HG03442 (cell line): ENCODE data around the gene SYT17.

Source experiments
- ATAC-seq: cut with Tn5 transposase; IDR thresholded peaks from one replicate; pipeline ENCODE4 v1.9.1; 2021; ENCODE audit warnings: mild to moderate bottlenecking, moderate library complexity; ENCODE audit not compliant: unreplicated experiment

The SYT17 gene

GRCh38 chr16:19213885-19214284 is 45.8 kb downstream of the SYT17 start:
- no peak for ATAC-seq

GRCh38 chr16:19215705-19216104 is 47.7 kb downstream of the SYT17 start:
- ATAC-seq: no peak

- no peak for ATAC-seq
Measured at GRCh38 chr16:19218581-19218980, 50.5 kb downstream of the SYT17 start.

DNA sequence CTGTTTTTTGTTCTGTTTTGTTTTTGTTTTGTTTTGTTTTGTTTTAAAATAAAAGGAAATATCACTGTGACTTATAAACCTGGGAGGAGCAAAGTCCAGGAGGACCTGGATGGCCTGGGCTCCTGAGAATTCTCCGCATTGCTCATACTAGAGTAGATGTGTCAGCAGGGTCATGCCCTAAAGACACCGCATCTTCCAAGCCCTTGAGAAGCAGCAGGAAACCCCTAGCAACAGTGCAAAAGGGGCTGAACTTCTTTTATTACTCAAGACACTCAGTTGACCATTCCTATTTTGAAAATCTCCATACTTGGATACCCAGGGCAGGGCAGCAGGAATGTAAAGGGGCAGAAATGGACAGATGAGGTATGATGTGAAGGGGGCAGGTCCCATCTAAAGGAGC is 51.8 kb downstream of the SYT17 start:
- no peak for ATAC-seq

GRCh38 chr16:19223235-19224170 is 55.5 kb downstream of the SYT17 start:
- no peak for ATAC-seq

GRCh38 chr16:19225651-19226050 is 57.6 kb downstream of the SYT17 start:
- no peak for ATAC-seq

- no peak for ATAC-seq
Measured at GRCh38 chr16:19227643-19228042, 59.6 kb downstream of the SYT17 start.

- ATAC-seq: no peak
Measured at GRCh38 chr16:19228052-19228451, 60.0 kb downstream of the SYT17 start.

- no peak for ATAC-seq
Measured at GRCh38 chr16:19228575-19228974, 60.5 kb downstream of the SYT17 start.

- ATAC-seq: no peak
Measured at GRCh38 chr16:19230575-19230974, 62.5 kb downstream of the SYT17 start.

GRCh38 chr16:19231881-19232280 is 63.8 kb downstream of the SYT17 start:
- ATAC-seq: no peak

DNA sequence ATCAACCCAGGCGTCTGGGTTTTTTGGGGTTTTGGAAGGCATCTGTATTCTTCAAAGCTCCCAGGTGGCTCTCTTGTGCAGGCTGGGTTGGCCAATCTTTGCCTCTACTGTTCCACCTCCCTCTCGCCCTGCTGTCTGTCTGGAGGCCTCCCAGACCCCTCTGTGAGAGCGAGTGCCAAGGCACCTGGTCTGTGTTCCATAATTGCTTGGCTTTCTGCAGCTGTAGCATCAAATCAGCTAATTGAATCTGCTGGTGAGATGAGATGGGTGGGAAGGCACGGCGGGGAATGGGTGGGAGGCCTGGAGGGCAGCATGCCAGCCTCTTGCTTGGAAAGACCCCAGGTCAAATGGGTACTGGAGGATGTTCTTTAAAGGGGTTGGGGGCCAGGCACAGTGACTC is 64.9 kb downstream of the SYT17 start:
- ATAC-seq: no peak

DNA sequence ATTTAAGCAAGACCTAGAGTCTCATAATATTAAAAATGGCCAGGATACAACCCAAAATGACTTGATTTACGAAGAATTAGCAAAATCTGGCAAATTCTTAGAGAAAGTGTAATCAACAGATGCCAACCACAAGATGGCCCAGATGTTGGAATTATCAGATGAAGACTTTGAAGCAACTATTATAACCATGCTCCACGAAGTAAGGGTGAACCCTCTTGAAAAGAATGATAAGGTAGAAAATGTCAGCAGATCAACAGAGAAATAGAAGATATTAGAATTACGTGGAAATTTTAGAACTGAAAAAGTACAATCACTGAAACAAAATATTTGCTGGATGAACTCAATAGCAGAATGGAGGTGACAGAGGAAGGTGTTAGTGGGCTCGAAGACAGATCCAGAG is 67.4 kb downstream of the SYT17 start:
- no peak for ATAC-seq

DNA sequence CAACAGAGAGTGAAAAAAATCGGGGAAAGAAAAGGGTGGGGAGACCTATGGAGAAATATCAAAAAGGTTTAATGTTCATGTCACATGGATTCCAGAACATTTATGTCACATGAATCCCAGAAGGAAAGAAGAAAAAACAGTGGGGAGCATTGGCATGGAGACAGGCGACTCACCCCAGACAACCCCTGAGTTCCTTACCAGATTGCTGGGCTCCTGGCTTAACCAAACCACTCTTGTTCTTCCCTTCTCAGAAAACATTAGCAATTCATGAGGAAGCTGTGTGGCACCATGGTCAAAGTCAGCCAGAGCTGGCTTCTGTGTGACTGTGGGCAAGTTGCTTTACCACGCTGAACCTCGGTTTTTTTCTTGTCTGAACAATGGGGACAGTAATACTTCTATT is 67.8 kb downstream of the SYT17 start:
- ATAC-seq: no peak

DNA sequence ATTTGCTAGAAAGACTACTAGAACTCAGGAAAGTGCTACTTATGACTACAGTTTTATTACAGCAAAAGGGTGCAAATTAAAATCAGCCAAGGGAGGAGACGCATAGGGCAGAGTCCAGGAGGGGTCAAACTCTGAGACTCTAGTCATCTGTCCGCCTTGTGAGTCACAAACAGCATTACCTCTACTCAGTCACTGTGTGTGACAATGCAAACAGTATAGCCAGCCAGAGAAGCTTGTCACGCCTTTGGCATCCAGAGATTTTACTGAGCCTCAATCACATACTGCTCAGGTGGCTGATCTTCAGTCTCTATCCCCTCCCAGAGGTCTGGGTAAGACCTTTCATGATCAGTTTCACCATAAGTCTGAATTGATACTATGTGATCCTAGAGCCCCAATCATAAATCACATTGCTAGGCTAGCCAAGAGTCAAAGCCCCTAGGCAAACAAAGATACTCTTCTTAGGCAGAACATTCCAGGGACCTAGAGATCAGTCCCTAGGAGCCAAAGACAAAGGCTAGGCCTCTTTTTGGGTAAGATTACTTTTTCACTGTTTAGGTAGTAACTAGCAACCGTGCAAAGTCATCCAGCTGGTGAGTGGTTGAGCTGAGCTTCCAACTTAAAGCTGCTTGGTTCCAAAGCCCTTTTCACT is 68.6 kb downstream of the SYT17 start:
- ATAC-seq: no peak

DNA sequence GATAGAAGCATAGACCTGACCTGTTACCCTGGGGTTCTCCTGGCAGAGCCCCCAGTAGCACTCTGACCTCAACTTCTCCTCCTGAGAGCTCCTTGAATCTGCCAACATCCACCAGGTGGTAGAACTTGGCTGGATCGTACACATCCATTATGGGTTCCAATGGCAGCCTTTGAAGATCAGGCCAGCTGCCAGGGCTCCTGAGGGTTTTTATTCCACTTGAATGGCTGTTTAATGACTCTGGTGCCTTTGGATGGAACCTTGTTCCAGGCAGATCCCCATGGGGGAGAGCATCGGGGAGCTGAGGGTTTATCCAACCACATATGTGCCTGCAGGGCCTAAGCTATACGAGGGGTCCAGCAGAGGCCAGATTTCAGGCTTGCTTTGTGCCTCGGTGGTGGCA is 70.4 kb downstream of the SYT17 start:
- ATAC-seq: no peak

- ATAC-seq: no peak
Measured at GRCh38 chr16:19239511-19240155, 71.6 kb downstream of the SYT17 start.

- ATAC-seq: no peak
Measured at GRCh38 chr16:19240494-19240893, 72.5 kb downstream of the SYT17 start.

DNA sequence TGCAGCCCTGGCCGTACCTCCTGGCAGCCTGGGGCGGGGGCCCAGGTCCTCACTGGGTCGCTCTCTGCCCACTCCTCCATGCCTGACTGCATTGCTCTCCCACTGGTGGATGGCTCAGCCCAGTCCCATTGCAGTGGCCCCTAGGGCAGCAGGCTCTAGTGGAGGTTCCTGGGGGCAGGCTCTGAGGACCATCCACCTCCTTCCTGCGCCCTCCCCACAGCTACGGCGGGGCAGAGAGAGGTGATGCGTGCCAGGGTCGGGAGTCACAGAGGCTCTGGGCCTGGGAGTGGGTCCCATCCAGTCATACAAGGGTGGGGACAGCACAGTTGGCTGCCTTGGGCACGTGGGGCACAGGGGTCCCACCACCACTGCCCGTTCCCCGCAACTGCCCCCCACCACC is 73.5 kb downstream of the SYT17 start:
- no peak for ATAC-seq

DNA sequence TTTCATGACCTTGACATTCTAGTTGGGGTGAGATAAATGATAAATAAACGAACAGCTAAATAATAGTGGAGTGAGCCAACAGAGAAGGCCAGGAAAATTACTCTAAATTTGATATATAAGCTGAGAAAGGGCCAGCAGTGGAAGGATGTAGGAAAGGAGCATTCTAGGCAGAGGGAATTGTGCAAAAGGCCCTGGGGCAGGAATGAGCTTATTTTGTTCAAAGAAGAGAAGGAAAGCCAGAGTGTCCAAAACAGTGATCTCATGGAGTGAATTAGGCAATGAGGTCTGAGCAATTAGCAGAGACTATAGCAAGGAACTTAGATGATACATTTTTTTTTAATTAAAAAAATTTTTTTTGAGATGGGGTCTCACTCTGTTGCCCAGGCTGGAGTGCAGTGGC is 74.1 kb downstream of the SYT17 start:
- no peak for ATAC-seq

DNA sequence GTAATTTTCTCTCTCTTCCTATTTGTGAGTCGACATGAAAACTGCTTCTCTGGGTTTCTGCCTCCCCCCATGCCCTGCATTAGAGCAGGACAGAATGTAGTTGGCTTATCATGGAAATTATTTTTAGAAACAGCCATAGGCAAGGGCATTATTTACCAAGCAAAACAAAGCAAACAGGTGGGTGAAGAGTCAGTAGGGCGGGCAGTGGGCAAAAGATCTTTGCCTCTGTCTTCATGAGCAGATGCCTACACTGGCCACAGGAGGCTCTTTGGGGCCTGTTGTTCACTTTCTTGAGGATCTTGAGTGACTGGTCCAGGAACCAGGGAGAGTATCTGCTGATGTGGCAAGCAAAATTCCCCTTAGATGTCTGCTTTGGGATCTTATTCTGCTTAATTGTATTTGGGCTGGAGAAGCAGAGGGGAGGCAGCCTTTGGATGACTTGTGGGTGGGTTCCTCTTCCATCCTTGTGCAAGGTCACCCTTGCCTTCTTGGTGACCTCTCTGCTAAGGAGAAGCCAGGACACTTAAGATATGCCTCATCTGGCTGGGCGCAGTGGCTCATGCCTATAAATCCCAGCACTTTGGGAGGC is 75.0 kb downstream of the SYT17 start:
- ATAC-seq: no peak
